ENCODE results near the gene BCR.

DNA sequence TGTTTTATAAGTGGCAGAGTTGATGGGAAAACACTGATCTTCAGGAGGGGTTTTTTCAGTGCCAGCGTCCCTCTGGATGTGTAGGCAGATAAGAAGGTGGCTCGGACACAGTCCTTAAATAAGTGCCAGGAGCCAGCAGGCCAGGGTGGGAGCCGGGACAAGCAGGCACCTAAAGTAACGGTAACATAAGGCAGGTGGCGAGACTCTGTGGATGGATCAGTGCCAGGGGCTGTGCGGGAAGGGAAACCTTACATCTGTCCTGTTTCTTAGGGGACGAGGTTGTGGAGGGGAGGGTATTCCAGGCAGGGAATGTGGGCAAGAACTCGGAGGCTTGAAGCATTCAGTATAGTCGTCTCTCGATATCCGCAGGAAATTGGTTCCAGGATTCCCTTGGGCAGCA lies 15.9 kb downstream of the BCR start:
- TF ChIP-seq REST (IDR thresholded peaks at IDR 0.05; ENCODE audit: insufficient replicate concordance, low read depth) = no peak
- TF ChIP-seq, protein P1, sequence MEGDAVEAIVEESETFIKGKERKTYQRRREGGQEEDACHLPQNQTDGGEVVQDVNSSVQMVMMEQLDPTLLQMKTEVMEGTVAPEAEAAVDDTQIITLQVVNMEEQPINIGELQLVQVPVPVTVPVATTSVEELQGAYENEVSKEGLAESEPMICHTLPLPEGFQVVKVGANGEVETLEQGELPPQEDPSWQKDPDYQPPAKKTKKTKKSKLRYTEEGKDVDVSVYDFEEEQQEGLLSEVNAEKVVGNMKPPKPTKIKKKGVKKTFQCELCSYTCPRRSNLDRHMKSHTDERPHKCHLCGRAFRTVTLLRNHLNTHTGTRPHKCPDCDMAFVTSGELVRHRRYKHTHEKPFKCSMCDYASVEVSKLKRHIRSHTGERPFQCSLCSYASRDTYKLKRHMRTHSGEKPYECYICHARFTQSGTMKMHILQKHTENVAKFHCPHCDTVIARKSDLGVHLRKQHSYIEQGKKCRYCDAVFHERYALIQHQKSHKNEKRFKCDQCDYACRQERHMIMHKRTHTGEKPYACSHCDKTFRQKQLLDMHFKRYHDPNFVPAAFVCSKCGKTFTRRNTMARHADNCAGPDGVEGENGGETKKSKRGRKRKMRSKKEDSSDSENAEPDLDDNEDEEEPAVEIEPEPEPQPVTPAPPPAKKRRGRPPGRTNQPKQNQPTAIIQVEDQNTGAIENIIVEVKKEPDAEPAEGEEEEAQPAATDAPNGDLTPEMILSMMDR (IDR thresholded peaks at IDR 0.05; ENCODE audit: insufficient read depth, low read length) = no peak
- TF ChIP-seq POLR2AphosphoS5 (IDR thresholded peaks at IDR 0.05; ENCODE audit: low read depth) = no peak
- no peak for TF ChIP-seq GABPA (IDR thresholded peaks at IDR 0.05; ENCODE audit: low read depth)
